Thyroid gland (tissue), 4 donors: ENCODE measurements around the gene ZNF385C. TPM values are rescaled to one million over a fixed set of nuclear protein-coding genes. Genes with fewer than 3 reads are reported as not detected.

Experiments
- DNase-seq, 2 donors: peaks; one replicate each; pipeline ENCODE4 v3.0.0-alpha.2; 2019
- H3K27ac ChIP-seq, 3 donors: fragments of 200-600 bp; sonication (generic); 1 replicate in 2 of 3; 2 replicates in 1 of 3; pipeline ENCODE4 v1.5.1; 2016 to 2019; ENCODE audit warnings: mild to moderate bottlenecking in 1 of 3, moderate library complexity in 1 of 3
- H3K27me3 ChIP-seq: fragments of 200-600 bp; sonication (generic); one replicate; pipeline ENCODE4 v1.5.1; 2019
- H3K36me3 ChIP-seq, 2 donors: fragments of 200-600 bp; sonication (generic); one replicate each; pipeline ENCODE4 v1.5.1; 2016 to 2019
- H3K4me1 ChIP-seq, 2 donors: fragments of 200-600 bp; sonication (generic); one replicate each; pipeline ENCODE4 v1.5.1; 2017 to 2019
- H3K4me3 ChIP-seq, 3 donors: fragments of 200-600 bp; sonication (generic); replicated peaks in 1 of 3; 1 replicate in 2 of 3; 2 replicates in 1 of 3; pipeline ENCODE4 v1.5.1; 2016; ENCODE audit warnings: mild to moderate bottlenecking in 1 of 3
- H3K9me3 ChIP-seq: fragments of 200-600 bp; sonication (generic); one replicate; pipeline ENCODE4 v1.5.1; 2017
- POLR2A ChIP-seq, 2 donors: fragments of 450-650 bp; IDR thresholded peaks; one replicate each; pipeline ENCODE4 v1.6.1; 2017; ENCODE audit warnings: antibody characterized with exemption in 2 of 2, mild to moderate bottlenecking in 2 of 2, moderate library complexity in 1 of 2
- WGBS, 2 donors: methylation state at CpG; one replicate each; pipeline ENCODE4 v1.1.5; 2017; 5-methylcytosine and 5-hydroxymethylcytosine counted together
- intact Hi-C: fragments of 100-400 bp; cut with DNase I; formaldehyde crosslinking; loops from one replicate; pipeline ENCODE4 v1.15.1; 2023
- total RNA-seq, 4 donors: library from RNA; depleted of rRNA; stranded (reverse); fragments of >200 nt; gene quantifications; one replicate each; pipeline ENCODE4 v1.2.3, GENCODE V29; 2016
- TF ChIP-seq, protein P1 (sequence below), 6 experiments: fragments of 200-600 bp in 3 of 6; fragments of 450-650 bp in 3 of 6; sonication (generic) in 3 of 6; IDR thresholded peaks; one replicate each; pipeline ENCODE4 v1.5.1; 2016 to 2019; ENCODE audit warnings: antibody characterized with exemption in 6 of 6, mild to moderate bottlenecking in 2 of 6, inconsistent platforms in 1 of 6, moderate library complexity in 1 of 6

Gene ZNF385C
- total RNA-seq, 4 donors from 2014 or later: 0.22 to 0.54 TPM; not detected in 2

GRCh38 chr17:42090964-42091790 is 7.1 kb downstream of the ZNF385C start:
- no peaks in the 10 kb centered on the region for H3K4me1 ChIP-seq
- no peak overlapping the region for H3K4me3 ChIP-seq
- no peak overlapping the region for H3K27ac ChIP-seq
- intact Hi-C loops: no loop called here
- WGBS, 2 donors: 89% methylated on average over 8 of the region's 8 CpGs
- DNase-seq: no peak
- TF ChIP-seq POLR2A (IDR thresholded peaks at IDR 0.05): no peak
- no peaks in the 10 kb centered on the region for H3K27me3 ChIP-seq
- H3K36me3 ChIP-seq: no peaks in the 10 kb centered on the region
- H3K9me3 ChIP-seq: no peaks in the 10 kb centered on the region

DNA sequence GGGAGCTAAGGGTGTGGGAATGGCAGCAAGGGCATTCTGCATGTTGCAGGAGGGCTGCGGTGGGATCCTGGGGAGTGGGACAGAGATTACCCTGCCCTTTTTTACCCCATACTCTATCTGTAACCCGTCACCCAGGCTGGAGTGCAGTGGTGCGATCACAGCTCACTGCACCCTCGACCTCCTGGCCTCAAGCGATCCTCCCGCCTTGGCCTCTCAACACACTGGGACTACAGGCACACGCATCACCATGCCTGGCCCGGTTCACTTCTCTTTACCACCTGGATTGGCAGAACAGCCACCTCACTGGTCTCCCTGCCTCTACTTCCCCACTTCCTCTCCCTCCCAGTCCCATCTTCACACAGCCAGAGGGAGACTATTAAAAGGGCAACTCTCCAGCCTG is 9.5 kb downstream of the ZNF385C start:
- no peaks in the 10 kb centered on the region for H3K27me3 ChIP-seq
- no peaks in the 10 kb centered on the region for H3K4me1 ChIP-seq
- TF ChIP-seq, protein P1, sequence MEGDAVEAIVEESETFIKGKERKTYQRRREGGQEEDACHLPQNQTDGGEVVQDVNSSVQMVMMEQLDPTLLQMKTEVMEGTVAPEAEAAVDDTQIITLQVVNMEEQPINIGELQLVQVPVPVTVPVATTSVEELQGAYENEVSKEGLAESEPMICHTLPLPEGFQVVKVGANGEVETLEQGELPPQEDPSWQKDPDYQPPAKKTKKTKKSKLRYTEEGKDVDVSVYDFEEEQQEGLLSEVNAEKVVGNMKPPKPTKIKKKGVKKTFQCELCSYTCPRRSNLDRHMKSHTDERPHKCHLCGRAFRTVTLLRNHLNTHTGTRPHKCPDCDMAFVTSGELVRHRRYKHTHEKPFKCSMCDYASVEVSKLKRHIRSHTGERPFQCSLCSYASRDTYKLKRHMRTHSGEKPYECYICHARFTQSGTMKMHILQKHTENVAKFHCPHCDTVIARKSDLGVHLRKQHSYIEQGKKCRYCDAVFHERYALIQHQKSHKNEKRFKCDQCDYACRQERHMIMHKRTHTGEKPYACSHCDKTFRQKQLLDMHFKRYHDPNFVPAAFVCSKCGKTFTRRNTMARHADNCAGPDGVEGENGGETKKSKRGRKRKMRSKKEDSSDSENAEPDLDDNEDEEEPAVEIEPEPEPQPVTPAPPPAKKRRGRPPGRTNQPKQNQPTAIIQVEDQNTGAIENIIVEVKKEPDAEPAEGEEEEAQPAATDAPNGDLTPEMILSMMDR (IDR thresholded peaks at IDR 0.05): no peak
- no peak for TF ChIP-seq POLR2A (IDR thresholded peaks at IDR 0.05)
- H3K36me3 ChIP-seq: no peaks in the 10 kb centered on the region
- DNase-seq: no peak
- intact Hi-C loops: no loop called here
- WGBS, 2 donors: 86 to 87% methylated on average over 8 of the region's 8 CpGs
- H3K9me3 ChIP-seq: no peaks in the 10 kb centered on the region
- no peak overlapping the region for H3K4me3 ChIP-seq
- no peak overlapping the region for H3K27ac ChIP-seq

DNA sequence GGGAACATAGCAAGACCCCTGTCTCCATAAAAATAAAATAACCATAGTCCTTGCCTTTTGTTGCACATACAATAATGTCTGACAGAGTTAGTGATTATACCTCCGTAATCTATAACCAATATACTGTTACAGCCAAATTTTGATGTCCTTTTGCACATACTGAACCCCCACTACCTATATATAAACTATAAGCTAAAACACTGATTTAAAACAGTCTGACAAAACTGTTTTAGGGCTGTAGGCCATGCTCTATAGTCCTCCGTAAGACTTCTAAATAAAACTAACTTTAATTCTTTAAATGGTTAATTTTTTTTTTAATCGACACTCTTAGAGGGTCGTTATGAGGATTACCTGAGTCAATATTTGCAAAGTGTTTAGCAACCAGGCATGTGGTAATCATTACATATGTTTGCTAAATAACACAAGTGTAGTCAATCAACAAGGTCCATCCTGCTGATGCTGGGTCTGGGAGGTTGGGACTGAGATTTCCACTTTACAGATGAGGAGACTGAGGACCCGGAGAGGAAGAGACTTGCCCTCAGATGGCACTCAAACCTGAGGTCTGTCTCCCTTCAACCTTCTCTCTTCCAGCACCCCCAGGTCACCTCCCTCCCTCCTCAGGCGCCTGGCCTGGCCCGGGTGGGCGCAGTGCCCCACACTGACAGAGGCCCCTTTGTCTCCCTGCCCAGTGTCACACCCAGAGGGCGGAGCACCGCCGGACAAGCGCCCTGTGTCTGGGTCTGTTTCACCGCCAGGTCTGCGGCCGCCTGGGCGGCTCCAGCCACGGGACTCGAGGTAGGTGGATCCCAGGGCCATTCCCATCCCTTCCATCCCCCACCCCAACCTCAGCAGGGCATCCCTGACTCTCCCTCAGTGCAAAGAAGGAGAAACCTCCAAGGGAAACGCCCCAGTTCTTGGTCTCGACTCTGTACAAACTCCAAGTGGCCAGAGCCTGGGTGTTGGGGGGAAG is 10.3 kb downstream of the ZNF385C start:
- no peaks in the 10 kb centered on the region for H3K36me3 ChIP-seq
- H3K9me3 ChIP-seq: no peaks in the 10 kb centered on the region
- no peaks in the 10 kb centered on the region for H3K27me3 ChIP-seq
- DNase-seq: no peak
- no peaks in the 10 kb centered on the region for H3K4me1 ChIP-seq
- H3K27ac ChIP-seq: no peak overlapping the region
- intact Hi-C loops: no loop called here
- TF ChIP-seq POLR2A (IDR thresholded peaks at IDR 0.05): no peak
- TF ChIP-seq, protein P1 (IDR thresholded peaks at IDR 0.05): no peak
- 63% methylated on average over 13 to 20 of the region's 20 CpGs for WGBS, 2 donors
- H3K4me3 ChIP-seq: no peak overlapping the region

DNA sequence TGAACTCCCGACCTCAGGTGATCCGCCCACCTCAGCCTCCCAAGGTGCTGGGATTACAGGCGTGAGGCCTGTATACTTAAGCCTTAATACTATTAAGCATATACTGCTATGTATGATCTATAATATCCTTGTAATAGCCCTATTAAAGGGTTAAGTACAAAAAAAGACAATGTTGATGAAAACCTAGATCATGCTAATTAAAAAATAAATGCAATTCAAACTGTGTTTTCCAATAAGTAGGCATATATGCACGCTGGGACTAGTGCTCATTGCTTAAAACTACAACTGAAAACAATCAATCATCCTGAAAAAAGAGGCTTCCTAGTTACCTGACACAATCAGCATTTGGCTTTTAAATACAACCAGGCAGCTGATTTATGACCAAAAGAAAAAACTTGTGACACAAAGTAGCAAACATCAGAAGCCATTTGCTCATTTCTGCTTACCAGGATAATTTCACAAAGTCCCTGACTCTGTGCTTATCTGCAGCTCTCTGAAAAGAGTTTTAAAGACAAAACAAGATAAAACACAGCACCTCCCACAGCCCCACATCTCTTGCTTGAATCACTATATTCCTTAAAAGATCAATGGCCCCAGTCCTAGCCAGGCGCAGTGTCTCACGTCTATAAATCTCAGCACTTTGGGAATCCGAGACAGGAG is 11.1 kb downstream of the ZNF385C start:
- DNase-seq: no peak
- Histone ChIP-seq H3K4me1 (no peaks in the 10 kb centered on the region), H3K27ac (no peak overlapping the region), H3K36me3 (no peaks in the 10 kb centered on the region), H3K4me3 (no peak overlapping the region), H3K9me3 (no peaks in the 10 kb centered on the region), H3K27me3 (no peaks in the 10 kb centered on the region)
- intact Hi-C loops: no loop called here
- WGBS, 2 donors: 79 to 81% methylated on average over 7 of the region's 7 CpGs
- TF ChIP-seq POLR2A (IDR thresholded peaks at IDR 0.05): no peak
- TF ChIP-seq, protein P1 (IDR thresholded peaks at IDR 0.05): no peak

GRCh38 chr17:42081516-42082129 is 16.6 kb downstream of the ZNF385C start:
- no peak overlapping the region for H3K4me3 ChIP-seq
- DNase-seq: no peak
- H3K4me1 ChIP-seq: no peaks in the 10 kb centered on the region
- TF ChIP-seq, protein P1 (IDR thresholded peaks at IDR 0.05): no peak
- no peak for TF ChIP-seq POLR2A (IDR thresholded peaks at IDR 0.05)
- no peaks in the 10 kb centered on the region for H3K36me3 ChIP-seq
- no peaks in the 10 kb centered on the region for H3K9me3 ChIP-seq
- intact Hi-C loops: no loop called here
- no peak overlapping the region for H3K27ac ChIP-seq
- WGBS, 2 donors: 89 to 90% methylated on average over 8 to 9 of the region's 9 CpGs
- H3K27me3 ChIP-seq: no peaks in the 10 kb centered on the region
